Activated naive CD4-positive, alpha-beta T cell treated with anti-CD3 and anti-CD28 coated beads, Interleukin-2, amount 50 U/mL, for 16 hours (primary cell): Measurements from ENCODE around the gene SORL1.
"Not testable (repeated sequence)": the region's sequence is repeated elsewhere in the genome, so short reads cannot be mapped to it uniquely, and the experiment has no call there.

Experiments
- DNase-seq: peaks from one replicate; pipeline ENCODE4 v3.0.0-alpha.2; 2020

Gene SORL1

DNA sequence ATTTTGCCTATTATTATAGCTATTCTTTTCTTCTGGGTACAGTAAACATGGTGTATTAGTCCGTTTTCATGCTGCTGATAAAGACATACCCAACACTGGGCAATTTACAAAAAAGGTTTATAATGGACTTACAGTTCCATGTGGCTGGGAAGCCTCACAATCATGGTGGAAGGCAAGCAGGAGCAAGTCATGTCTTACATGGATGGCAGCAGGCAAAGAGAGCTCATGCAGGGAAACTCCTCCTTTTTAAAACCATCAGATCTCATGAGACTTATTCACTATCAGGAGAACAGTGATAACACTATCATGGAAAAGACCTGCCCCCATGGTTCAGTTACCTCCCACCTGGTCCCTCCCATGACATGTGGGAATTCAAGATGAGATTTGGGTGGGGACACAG is 54.1 kb downstream of the SORL1 start:
- not testable (repeated sequence) for DNase-seq

GRCh38 chr11:121508449-121508848 is 56.3 kb downstream of the SORL1 start:
- DNase-seq = no peak

GRCh38 chr11:121510438-121510837 is 58.3 kb downstream of the SORL1 start:
- DNase-seq = no peak

DNA sequence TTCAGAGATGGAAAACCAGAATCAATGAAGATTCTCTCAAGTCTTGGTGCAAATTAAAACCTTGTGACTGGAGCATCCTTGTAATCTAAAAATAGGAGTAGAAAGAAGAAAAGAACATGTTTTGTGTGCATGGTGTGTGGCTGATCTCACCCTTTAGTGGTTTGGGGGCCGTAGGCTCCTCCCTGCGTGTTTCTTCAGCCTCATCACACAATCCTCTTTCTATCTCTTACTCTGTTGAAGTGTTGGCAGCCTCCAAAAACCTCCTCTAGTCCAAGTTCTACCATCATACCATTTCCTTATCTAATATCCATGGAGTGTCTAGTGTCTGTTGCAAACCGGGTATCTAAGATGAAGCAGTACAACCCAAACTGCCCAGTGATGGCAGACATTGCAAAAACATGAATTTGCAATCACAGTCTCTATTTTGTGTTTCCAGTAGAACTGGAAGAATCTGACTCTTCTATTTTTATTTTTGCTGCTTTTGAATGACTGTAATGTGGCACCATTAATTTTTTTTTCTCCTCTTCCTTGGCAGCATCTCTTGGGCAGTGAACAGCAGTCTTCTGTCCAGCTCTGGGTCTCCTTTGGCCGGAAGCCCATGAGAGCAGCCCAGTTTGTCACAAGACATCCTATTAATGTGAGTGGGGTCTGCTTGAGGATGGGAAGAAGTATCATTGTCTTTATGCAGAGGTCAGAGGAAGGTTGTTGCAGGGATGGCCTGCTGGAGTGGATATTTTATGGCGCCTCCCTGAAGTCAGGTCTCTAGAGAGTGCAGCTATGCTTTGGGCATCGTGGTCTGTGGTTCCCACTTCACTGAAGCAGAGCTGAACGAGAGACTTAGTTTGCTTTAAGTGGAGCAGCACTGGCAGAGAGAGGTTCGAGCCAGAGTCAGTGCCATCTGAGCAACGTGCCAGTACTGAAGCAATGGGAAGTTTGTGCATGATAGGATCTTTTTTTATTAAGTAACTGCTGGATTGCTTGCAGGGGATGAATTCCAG is 60.7 kb downstream of the SORL1 start:
- no peak for DNase-seq

- no peak for DNase-seq
These were observed 61.7 kb downstream of the SORL1 start for GRCh38 chr11:121513807-121514206.

DNA sequence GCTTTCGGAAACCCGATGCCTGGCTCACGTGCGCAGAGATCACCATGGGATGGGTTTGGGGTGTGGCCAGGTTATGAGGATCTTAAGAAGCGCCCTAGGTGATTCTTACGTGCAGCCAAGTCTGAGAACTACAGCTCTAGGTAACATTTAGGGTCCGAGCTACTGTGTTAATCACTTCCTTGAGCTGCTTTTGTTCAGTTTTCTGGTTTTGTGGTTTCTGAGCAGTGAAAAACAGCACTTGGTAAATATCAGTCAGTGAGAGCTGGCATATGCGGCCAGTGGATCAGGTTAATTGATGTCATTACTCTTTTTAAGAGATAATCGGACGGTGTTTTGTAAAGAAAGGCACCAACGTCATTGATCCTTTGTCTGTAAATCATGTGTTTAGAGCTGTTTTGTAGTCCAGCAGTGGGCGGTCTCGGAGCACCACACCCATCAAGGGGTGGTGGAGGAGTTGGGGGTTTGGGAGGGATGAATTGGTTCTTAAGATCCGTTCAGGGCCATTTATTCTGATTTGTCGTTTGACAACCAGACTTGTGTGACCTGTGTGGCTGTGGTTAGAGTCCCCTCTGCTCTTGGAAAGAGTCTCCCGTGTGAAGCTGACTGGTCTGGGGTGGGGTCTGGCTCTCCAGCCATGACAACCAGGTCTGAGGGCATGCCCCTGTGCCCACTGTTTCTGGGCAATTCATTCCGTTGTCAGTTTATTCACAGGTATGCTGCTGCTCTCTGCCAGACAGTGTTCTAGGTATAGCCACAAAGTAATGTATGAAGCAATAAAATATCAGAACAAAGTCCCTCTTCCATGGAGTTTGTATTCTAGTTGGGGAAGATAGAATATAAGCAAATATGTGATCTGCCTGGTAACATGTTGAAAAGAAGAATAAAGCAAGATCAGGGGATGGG is 62.6 kb downstream of the SORL1 start:
- DNase-seq = no peak

GRCh38 chr11:121515335-121515671 is 63.2 kb downstream of the SORL1 start:
- no peak for DNase-seq

DNA sequence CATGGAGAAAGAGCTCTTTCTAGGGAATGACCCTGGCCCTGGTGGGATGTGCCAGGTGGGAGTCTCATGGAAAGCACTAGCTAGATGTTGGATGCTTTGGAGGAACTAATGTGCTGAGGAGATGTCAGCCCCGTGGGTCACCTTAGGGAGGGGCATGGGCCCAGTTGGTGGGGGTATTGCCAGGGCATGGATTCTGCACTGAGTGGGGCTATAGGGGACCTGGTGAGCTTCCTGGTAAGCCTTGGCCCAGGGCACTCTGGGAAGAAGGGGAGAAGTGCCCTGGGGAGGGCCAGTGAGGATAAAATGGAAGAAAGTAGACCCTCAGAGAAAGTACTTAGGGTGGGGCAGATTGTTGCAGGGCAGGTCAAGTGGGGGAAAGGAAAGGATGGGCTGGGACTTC is 65.9 kb downstream of the SORL1 start:
- no peak for DNase-seq

DNA sequence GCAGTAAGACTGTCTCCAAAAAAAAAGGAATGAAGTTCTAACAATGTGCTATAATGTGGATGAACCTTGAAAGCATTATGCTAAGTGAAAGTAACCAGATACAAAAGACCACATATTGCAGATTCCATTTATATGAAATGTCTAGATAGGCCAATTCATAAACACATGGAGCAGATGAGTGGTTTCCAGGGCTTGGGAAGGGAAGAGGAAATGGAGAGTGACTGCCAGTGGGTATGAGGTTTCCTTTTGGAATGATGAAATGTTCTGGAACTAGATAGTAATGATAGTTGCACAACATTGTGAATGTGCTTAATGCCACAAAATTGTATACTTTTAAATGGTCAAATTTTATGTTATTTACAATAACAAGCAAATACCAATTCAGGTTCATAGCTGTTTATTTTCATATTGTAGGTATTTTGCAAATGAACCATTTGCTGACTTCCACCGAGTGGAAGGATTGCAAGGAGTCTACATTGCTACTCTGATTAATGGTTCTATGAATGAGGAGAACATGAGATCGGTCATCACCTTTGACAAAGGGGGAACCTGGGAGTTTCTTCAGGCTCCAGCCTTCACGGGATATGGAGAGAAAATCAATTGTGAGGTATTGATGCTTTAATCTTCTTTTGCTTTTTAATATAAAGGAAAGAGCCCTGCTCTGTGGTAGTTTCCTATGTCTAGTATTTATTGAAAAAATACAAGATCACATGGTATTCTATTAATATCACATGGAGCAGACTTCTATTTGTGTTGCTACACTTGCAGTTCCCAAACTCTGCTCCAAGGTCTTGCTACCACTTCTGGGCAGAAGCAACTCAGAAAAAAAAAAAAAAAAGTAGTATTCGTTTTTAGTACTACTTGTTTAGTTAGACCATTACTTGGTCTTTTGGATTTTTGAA is 68.4 kb downstream of the SORL1 start:
- no peak for DNase-seq

GRCh38 chr11:121521145-121522042 is 69.3 kb downstream of the SORL1 start:
- DNase-seq = no peak

GRCh38 chr11:121522043-121522941 is 70.2 kb downstream of the SORL1 start:
- DNase-seq = no peak

GRCh38 chr11:121523581-121524232 is 71.6 kb downstream of the SORL1 start:
- no peak for DNase-seq

- DNase-seq = no peak
These were observed 72.1 kb downstream of the SORL1 start for GRCh38 chr11:121524233-121524631.

DNA sequence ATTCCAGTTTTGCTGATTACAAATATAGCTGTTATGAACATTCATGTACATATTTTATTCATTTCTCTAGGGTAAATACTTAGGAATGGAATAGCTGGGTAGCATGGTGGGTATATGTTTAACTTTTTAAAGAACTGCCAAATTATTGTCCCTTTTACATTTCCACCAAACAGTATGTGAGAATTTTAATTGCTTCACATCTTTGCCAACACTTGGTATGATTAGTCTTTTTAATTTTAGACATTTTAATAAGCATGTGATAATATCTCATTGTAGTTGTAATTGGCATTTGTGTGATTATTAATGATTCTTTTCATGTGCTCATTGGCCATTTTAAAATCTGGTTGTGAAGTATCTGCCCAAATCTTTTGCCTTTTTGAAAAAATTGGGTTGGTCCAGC is 73.3 kb downstream of the SORL1 start:
- DNase-seq = no peak

DNA sequence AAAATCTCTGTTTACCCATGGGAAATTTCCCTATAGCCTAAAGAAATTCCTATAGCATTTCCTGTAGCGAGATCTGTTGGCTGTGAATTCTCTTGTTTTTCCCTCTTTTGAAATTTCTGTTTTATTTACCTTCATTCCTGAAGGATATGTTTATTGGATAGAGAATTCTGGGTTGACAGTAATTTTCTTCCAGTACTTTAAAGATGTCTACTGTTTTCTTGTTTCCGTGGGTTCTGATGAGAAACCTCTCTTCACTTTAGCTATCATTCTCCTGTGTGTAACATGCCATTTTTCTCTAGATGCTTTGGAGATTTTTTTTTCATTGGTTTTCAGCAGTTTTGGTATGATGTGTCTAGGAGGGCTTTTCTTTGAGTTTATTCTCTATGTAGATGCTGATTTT is 78.1 kb downstream of the SORL1 start:
- no peak for DNase-seq

GRCh38 chr11:121533601-121534000 is 81.5 kb downstream of the SORL1 start:
- DNase-seq = no peak

GRCh38 chr11:121534131-121535093 is 82.3 kb downstream of the SORL1 start:
- no peak for DNase-seq

DNA sequence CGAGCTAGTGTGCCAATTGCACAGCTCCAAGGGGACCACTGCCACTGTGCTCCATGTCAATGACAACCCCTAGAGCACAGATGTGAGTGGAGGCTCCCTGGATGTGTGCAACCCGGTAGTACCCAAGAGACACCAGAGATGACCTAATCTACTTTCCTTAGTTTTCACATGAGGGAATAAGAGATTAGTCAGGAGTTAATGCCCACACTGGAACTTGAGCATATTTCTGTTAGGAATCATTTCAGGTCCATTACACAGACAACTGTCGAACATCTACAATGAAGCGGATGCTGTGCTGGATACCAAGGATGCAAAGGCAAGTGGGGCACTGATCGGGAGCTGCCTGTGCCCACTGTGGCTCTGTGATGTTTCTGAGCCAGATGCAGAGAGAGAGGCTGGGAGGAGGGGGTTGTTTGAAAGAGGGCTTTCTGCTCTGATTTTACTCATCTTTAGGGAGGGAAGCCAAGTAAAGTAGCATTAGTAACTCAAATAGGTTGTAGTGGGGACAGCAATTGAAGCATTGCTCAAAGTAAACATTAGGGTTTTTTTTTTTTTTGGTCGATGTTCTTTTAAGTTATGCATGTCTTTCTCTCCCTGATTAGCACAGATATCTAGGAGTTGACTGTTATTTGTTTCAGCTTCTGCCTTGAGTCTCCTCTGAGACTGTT is 83.1 kb downstream of the SORL1 start:
- DNase-seq = no peak
